AG10803 (cell line): ENCODE measurements around the gene CBFA2T3.

ENCODE experiments used
- DNase-seq: peaks from one replicate; pipeline ENCODE4 v3.0.0; 2010; ENCODE audit warnings: low read depth
- H3K4me3 ChIP-seq: 2 replicates; pipeline ENCODE4 v1.5.1; 2011; ENCODE audit warnings: mild to moderate bottlenecking, low read length, control low read depth
- TF ChIP-seq, protein P1 (sequence below): conservative IDR thresholded peaks from 2 replicates; pipeline ENCODE4 v1.5.1; 2011; ENCODE audit warnings: mild to moderate bottlenecking, low read length, control low read depth, inconsistent platforms

CBFA2T3 gene

DNA sequence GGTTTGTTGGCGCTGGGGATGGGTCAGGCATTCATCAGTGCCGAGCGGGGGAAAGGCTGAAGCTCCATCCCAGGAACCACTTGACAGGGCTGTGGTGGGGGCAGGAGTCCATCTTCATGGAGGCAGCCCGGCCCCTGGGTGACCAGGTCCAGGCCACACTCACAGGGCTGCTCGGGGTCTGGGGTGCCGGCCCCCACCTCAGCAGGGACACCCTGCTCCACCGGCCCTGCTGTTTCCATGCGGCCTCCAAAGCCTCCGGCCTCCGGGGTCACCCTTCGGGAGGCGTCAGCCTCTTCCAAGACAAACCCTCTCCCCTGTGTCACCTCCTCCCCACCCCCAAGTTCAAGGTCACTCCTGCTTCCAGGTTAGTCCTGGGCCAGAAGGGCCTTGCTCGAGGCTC, 142.3 kb downstream of the CBFA2T3 start:
- H3K4me3 ChIP-seq = no peak overlapping the region
- TF ChIP-seq, protein P1, sequence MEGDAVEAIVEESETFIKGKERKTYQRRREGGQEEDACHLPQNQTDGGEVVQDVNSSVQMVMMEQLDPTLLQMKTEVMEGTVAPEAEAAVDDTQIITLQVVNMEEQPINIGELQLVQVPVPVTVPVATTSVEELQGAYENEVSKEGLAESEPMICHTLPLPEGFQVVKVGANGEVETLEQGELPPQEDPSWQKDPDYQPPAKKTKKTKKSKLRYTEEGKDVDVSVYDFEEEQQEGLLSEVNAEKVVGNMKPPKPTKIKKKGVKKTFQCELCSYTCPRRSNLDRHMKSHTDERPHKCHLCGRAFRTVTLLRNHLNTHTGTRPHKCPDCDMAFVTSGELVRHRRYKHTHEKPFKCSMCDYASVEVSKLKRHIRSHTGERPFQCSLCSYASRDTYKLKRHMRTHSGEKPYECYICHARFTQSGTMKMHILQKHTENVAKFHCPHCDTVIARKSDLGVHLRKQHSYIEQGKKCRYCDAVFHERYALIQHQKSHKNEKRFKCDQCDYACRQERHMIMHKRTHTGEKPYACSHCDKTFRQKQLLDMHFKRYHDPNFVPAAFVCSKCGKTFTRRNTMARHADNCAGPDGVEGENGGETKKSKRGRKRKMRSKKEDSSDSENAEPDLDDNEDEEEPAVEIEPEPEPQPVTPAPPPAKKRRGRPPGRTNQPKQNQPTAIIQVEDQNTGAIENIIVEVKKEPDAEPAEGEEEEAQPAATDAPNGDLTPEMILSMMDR = no peak
- no peak for DNase-seq

DNA sequence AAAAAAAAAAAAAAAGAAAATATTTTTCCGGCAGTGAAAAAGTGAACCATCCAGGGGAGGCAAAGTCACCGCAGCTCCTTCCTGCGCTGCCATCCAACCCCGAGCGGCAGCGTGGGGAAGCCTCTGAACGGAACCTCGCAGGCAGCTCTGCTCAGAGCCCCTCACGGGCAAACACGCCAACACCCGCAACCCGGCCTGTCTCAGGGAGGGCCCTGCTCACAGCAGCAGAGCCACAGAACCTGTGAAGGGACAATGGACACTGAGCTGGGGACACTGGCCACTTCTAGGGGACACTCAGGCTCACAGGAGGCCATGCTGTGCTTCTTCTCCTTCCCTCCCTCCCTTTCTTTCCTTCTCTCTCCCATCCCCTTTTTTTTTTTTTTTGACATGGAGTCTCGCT, 143.9 kb downstream of the CBFA2T3 start:
- no peak for DNase-seq
- no peak overlapping the region for H3K4me3 ChIP-seq
- TF ChIP-seq, protein P1 = no peak

DNA sequence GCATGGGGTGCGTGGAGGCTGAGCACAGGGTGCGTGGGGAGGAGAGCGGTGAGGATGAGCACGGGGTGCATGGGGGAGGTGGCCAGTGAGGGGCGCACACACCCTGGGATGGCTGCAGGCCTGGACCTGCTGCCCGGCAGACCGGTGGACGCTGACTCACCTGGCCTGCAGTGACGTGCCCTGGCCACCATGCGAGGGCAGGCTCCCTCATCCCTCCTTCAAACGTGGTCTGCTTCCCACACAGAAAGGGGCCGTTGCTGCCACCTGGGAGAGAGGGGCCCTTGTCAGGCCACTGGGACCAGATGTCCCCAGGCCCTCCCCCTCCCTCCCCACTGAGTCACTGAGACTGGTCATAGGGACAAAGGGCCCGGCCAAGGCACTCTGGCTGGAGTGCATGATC, 145.2 kb downstream of the CBFA2T3 start:
- TF ChIP-seq, protein P1 = no peak
- DNase-seq = no peak
- no peak overlapping the region for H3K4me3 ChIP-seq

DNA sequence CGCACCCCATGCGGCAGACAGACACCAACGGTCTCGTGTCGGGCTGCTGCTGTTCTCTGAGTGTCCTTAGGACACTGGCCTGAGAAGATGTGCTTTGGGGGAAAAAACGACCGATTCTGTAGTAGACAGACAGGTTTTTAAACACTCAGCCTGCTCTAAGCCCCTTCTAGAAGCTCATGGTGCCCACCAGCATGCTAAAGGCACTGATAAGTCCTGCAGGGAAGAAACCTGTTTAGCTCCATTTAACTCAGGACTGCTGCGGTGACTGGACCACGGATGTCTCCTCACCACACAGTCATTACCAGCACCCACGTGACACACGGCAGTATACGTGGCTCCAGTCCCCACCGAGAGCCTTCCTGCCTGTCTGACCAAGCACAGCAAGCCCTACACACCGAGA, 146.2 kb downstream of the CBFA2T3 start:
- TF ChIP-seq, protein P1 = no peak
- no peak for DNase-seq
- H3K4me3 ChIP-seq = no peak overlapping the region

DNA sequence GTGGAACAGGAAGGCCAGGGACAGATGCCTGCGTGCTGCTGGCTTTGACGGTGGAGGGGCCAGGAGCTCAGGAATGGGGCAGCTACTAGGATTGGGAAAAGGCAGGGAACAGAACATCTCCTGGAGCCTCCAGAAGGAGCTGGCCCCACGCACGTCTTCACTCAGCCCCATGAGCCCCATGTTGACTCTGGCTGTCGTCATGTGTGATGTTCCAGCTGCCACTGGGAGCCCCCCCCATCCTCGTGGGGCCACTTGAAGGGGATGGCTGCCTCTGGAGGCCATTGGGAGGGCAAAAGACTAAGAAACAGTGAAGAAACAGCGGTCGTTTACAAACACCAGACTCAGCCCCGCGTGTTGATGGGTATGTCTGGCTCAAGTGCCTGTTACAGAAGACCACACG, 146.7 kb downstream of the CBFA2T3 start:
- no peak for DNase-seq
- TF ChIP-seq, protein P1 = no peak
- no peak overlapping the region for H3K4me3 ChIP-seq

DNA sequence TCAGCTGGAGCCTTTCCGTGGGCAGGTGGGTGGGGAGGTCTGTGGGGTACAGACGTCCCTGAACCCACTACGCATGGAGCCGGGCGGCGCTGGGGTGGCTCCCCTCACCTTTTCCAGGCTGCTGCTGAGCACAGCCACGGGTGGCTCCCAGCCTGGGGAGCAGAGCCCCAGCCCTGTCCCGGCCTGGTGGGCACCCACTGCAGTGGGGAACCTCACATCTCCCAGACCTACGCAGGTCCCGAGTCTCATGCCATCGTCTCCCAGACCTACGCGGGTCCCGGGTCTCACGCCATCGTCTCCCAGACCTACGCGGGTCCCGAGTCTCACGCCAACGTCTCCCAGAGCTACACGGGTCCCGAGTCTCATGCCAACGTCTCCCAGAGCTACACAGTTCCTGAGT, 148.3 kb downstream of the CBFA2T3 start:
- TF ChIP-seq, protein P1 = no peak
- no peak overlapping the region for H3K4me3 ChIP-seq
- no peak for DNase-seq

DNA sequence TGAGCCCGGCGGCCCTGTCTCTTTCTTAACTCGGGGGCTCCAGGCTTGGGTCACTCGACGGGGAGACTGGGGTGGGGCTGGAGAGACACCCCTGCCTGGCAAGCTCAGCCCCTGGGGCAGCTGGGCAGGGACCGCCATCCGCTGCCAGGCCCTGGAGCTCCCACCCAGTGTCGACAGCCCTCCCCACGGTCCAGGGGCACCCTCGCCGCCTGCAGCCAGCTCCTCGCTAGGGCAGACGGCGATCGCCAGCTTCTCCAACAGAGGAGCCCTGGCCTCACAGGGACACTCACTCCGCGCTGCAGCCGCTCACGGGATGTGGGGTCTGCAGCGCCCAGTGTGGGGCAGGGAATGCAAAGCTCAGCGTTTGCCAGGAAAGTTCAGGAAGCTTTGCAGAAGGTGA, 149.3 kb downstream of the CBFA2T3 start:
- no peak overlapping the region for H3K4me3 ChIP-seq
- TF ChIP-seq, protein P1 = no peak
- DNase-seq = no peak
